Sciatic nerve (tissue), 2 donors: ENCODE measurements around the gene DCLK2. TPM values are rescaled to one million over a fixed set of nuclear protein-coding genes. Genes with fewer than 3 reads are reported as not detected.
"Not testable (repeated sequence)": the region's sequence is repeated elsewhere in the genome, so short reads cannot be mapped to it uniquely, and the experiment has no call there.

Experiments
- ATAC-seq: fragments of 200-7000 bp; cut with Tn5 transposase; one replicate; pipeline ENCODE4 v1.9.1; 2020; ENCODE audit warnings: mild to moderate bottlenecking, moderate library complexity
- DNase-seq: peaks from one replicate; pipeline ENCODE4 v3.0.0-alpha.2; 2020; ENCODE audit warnings: low spot score
- intact Hi-C: fragments of 100-400 bp; cut with DNase I; formaldehyde crosslinking; loops from one replicate; pipeline ENCODE4 v1.14.2; 2022
- total RNA-seq: library from RNA; stranded (reverse); fragmentation: NEBNext Ultra II Directional; extraction: Animal tissue kit (Norgen Biotek cat#: 25700); gene quantifications from one replicate; pipeline ENCODE4 v1.2.1, GENCODE V29; 2021
- donor health status: DM: no; HTN: no; CAD: no.
- donor health status: DM: no; HTN: no; CAD: no.

The DCLK2 gene
- total RNA-seq, 1 donor from 2014 or later = 13.6 TPM

GRCh38 chr4:150140774-150141400 is 62.6 kb downstream of the DCLK2 start:
- intact Hi-C loops = no loop called here
- DNase-seq = no peak
- ATAC-seq = no peak

- intact Hi-C loops = no loop called here
- DNase-seq (no peak), ATAC-seq (no peak)
Measured at GRCh38 chr4:150141756-150142155, 63.5 kb downstream of the DCLK2 start.

GRCh38 chr4:150142831-150143230 is 64.6 kb downstream of the DCLK2 start:
- intact Hi-C loops = no loop called here
- no peak for ATAC-seq

GRCh38 chr4:150145090-150145945 is 67.1 kb downstream of the DCLK2 start:
- ATAC-seq = no peak
- intact Hi-C loops = no loop called here
- DNase-seq = no peak

More at GRCh38 chr4:150142831-150143230, 64.6 kb downstream of the DCLK2 start:
- no peak for DNase-seq

- DNase-seq (no peak), ATAC-seq (no peak)
- intact Hi-C loops = no loop called here
Measured at GRCh38 chr4:150145946-150146340, 67.7 kb downstream of the DCLK2 start.

GRCh38 chr4:150149381-150149780 is 71.1 kb downstream of the DCLK2 start:
- intact Hi-C loops = no loop called here
- DNase-seq (no peak), ATAC-seq (peak; percentile 92)

- DNase-seq (no peak), ATAC-seq (no peak)
- intact Hi-C loops = no loop called here
Measured at GRCh38 chr4:150150629-150151062, 72.4 kb downstream of the DCLK2 start.

GRCh38 chr4:150152766-150153165 is 74.5 kb downstream of the DCLK2 start:
- DNase-seq (no peak), ATAC-seq (no peak)
- intact Hi-C loops = no loop called here

- no peak for ATAC-seq
- no peak for DNase-seq
- intact Hi-C loops = no loop called here
Measured at GRCh38 chr4:150155391-150155790, 77.1 kb downstream of the DCLK2 start.

- intact Hi-C loops = no loop called here
- DNase-seq (no peak), ATAC-seq (no peak)
Measured at GRCh38 chr4:150156543-150156942, 78.3 kb downstream of the DCLK2 start.

- DNase-seq (no peak), ATAC-seq (no peak)
- intact Hi-C loops = no loop called here
Measured at GRCh38 chr4:150158041-150158440, 79.8 kb downstream of the DCLK2 start.

GRCh38 chr4:150160473-150160872 is 82.2 kb downstream of the DCLK2 start:
- intact Hi-C loops = no loop called here
- DNase-seq (no peak), ATAC-seq (no peak)

- ATAC-seq (no peak), DNase-seq (no peak)
- intact Hi-C loops = loop anchor here (1.0 kb wide), 1 partner anchor 65 kb away; no protein-coding TSS in a partner anchor
Measured at GRCh38 chr4:150161109-150161508, 82.9 kb downstream of the DCLK2 start.

- intact Hi-C loops, ATAC-seq: not testable (repeated sequence)
Measured at GRCh38 chr4:150162020-150162419, 83.8 kb downstream of the DCLK2 start.

GRCh38 chr4:150164055-150164454 is 85.8 kb downstream of the DCLK2 start:
- no peak for DNase-seq
- no peak for ATAC-seq
- intact Hi-C loops = no loop called here

More at GRCh38 chr4:150162020-150162419, 83.8 kb downstream of the DCLK2 start:
- not testable (repeated sequence) for DNase-seq

GRCh38 chr4:150164956-150165629 is 86.8 kb downstream of the DCLK2 start:
- DNase-seq (no peak), ATAC-seq (no peak)
- intact Hi-C loops = no loop called here

GRCh38 chr4:150167054-150167453 is 88.8 kb downstream of the DCLK2 start:
- intact Hi-C loops = no loop called here
- ATAC-seq (no peak), DNase-seq (no peak)

GRCh38 chr4:150173432-150173861 is 95.2 kb downstream of the DCLK2 start:
- ATAC-seq = no peak
- DNase-seq = no peak
- intact Hi-C loops = no loop called here

- DNase-seq (no peak), ATAC-seq (peak; percentile 48)
- intact Hi-C loops = no loop called here
Measured at GRCh38 chr4:150173982-150174398, 95.7 kb downstream of the DCLK2 start.

GRCh38 chr4:150176547-150176946 is 98.3 kb downstream of the DCLK2 start:
- intact Hi-C loops = no loop called here
- DNase-seq (no peak), ATAC-seq (peak; percentile 46)
